Keratinocyte (primary cell): ENCODE data around the gene CPVL.

Experiments
- EZH2 ChIP-seq: IDR thresholded peaks from one replicate; pipeline ENCODE4 v1.6.1; 2012; ENCODE audit warnings: inconsistent platforms, mild to moderate bottlenecking, low read length, moderate library complexity
- TF ChIP-seq, protein P1 (sequence below), 3 experiments: IDR thresholded peaks in 1 of 3; conservative IDR thresholded peaks in 1 of 3; optimal IDR thresholded peaks in 1 of 3; 2 replicates in 2 of 3; 3 replicates in 1 of 3; pipeline versions ENCODE3 to v1.5.1; 2011; ENCODE audit warnings: low read length in 3 of 3, mild to moderate bottlenecking in 3 of 3, moderate library complexity in 2 of 3, control low read depth in 1 of 3, inconsistent platforms in 1 of 3; ENCODE audit not compliant: insufficient read depth in 2 of 3; ENCODE audit errors: extremely low read depth in 1 of 3

DNA sequence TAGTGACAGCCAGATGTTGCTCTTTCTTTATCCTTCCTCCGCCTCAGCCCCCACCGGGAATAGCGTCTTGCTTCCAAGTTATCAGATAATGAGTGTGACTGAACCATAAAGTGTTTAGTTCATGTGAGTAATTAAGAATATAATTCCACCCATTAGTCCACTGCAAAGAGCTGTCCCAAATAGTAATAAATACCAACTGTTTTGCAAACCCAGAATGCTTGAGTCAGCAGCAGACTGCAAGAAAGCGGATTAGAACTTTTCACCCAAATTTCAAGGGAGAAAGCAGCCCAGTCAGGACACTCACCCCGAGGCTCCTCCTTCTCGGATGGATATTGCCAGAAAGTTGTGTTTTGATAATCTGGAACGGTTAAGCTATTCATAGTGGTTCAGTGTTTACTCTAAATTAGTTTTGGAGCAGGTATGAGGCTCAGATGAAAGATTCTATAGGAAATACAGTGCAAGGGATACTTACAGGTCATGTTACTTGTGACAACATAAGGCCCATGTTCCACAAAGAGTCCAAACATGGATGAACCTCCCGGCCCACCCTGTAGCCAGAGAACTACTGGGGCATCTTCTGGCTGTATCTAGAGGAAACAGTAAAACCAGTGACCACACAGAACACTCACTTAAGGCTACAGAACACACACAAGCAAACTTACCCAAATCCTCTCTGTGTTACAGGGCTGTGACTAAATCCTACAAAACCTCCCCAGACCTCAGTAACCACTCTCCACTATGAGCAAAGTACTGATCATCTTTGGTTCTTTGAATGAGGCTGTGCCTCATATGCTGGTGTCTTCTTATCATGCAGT is 50.5 kb downstream of the CPVL start:
- TF ChIP-seq, protein P1, sequence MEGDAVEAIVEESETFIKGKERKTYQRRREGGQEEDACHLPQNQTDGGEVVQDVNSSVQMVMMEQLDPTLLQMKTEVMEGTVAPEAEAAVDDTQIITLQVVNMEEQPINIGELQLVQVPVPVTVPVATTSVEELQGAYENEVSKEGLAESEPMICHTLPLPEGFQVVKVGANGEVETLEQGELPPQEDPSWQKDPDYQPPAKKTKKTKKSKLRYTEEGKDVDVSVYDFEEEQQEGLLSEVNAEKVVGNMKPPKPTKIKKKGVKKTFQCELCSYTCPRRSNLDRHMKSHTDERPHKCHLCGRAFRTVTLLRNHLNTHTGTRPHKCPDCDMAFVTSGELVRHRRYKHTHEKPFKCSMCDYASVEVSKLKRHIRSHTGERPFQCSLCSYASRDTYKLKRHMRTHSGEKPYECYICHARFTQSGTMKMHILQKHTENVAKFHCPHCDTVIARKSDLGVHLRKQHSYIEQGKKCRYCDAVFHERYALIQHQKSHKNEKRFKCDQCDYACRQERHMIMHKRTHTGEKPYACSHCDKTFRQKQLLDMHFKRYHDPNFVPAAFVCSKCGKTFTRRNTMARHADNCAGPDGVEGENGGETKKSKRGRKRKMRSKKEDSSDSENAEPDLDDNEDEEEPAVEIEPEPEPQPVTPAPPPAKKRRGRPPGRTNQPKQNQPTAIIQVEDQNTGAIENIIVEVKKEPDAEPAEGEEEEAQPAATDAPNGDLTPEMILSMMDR (optimal IDR thresholded peaks at IDR 0.05 in 1 of 3, IDR thresholded peaks at IDR 0.05 in 1 of 3, conservative IDR thresholded peaks at IDR 0.05 in 1 of 3; ENCODE audit: extremely low read depth in 1 of 3, insufficient read depth in 2 of 3, low read length in 3 of 3), result no peak
- no peak for TF ChIP-seq EZH2
